NCI-H510A (cell line): ENCODE results near the gene UBE2Z.
"Not testable (repeated sequence)": the region's sequence is repeated elsewhere in the genome, so short reads cannot be mapped to it uniquely, and the experiment has no call there.

Experiments
- DNase-seq: peaks from one replicate; lab custom pipeline; 2025; lab: John Stamatoyannopoulos, UW

UBE2Z gene

DNA sequence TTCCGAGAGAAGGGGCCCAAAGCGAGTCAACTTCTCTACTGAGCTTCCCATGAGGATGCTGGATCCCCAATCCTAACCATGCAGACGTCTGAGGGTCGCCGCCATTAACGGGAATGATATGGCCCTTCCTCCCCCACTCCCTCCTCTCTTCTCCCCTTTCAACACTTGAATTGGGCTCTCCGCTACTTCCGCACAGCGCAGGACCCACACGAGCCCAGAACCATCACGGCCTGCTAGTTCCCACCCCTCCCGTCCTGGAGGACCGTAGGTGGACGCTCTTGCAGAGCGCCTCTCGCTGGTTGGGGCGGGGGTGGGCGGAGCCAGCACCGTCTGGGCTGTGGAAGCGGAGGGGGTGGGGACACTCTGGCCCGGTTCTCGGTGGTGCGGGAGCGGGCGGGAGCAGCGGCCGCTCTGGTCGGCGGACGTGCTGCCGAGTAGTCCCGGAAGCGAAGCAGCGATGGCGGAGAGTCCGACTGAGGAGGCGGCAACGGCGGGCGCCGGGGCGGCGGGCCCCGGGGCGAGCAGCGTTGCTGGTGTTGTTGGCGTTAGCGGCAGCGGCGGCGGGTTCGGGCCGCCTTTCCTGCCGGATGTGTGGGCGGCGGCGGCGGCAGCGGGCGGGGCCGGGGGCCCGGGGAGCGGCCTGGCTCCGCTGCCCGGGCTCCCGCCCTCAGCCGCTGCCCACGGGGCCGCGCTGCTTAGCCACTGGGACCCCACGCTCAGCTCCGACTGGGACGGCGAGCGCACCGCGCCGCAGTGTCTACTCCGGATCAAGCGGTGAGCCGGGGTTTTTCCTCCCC, at the start of gene UBE2Z:
Gene UBE2Z (plus strand): TSS at position 361 of the 797 bp plus-strand sequence. CDS start 97 bp downstream, at position 458.
- DNase-seq: peak; percentile 99

DNA sequence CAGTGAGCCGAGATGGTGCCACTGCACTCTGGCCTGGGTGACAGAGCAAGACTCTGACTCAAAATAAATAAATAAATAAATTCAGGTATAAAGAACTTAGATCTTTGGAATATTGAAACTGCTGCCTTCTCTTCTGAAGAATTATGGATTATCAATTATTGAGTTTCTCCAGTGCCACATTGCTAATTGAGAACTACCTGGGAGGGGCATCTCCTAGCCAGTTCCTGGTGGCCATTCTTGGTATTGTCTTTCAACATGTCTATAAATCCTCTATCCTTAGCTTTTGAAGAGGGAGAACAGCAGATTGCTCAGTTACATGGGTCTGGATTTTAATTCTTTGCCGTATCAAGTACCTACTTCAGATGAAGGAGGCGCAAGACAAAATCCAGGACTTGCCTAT, 48.2 kb upstream of the UBE2Z start:
- no peak for DNase-seq

GRCh38 chr17:48860456-48860855, 47.8 kb upstream of the UBE2Z start:
- no peak for DNase-seq

DNA sequence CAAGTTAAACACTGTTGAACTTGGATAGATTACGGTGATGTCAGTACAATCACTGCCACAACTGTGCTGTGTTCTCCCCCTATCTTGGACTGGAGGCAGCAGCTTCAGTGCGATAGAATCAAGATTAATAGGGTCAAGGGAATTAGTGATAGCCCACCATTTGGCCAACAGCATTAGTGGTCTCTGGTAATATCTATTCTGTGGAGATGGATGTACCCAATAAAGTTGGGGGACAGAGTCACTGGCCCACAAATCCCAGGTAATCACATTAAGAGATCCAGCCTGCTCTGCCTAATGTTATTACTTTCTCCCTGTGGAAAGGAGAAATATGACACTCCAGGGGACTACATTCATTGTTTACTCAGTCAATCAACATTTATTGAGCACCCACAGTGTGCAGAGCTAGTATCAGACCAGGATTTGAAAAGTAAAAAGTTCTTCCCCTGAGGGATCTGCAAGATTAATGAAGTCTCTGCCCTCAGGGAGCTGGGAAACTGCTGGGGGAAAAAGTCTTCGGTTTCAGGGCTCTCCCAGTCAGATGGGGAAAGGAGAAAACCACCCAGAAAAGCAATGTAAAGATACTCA, 39.2 kb upstream of the UBE2Z start:
- DNase-seq: no peak

- DNase-seq: no peak
Observed at GRCh38 chr17:48869821-48870318, 38.3 kb upstream of the UBE2Z start.

- DNase-seq: no peak
Observed at GRCh38 chr17:48871035-48871550, 37.1 kb upstream of the UBE2Z start.

GRCh38 chr17:48871551-48872351, 36.5 kb upstream of the UBE2Z start:
- DNase-seq: no peak

DNA sequence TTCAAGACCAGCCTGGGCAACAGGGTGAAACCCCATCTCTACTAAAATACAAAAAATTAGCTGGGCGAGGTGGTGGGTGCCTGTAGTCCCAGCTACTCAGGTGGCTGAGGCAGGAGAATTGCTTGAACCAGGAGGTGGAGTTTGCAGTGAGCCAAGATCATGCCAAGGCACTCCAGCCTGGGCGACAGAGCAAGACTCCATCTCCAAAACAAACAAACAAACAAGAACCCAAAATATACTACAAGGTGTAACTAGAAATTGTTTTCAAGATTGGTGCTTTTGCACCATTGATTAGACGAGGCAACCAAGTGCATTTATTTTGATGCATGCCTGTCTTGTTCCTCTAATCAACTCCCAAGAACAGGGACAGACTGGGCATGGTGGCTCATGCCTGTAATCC, 35.8 kb upstream of the UBE2Z start:
- not testable (repeated sequence) for DNase-seq

GRCh38 chr17:48873209-48873608, 35.0 kb upstream of the UBE2Z start:
- DNase-seq: no peak

- no peak for DNase-seq
Observed at GRCh38 chr17:48873696-48874443, 34.3 kb upstream of the UBE2Z start.

GRCh38 chr17:48878920-48879898, 29.0 kb upstream of the UBE2Z start:
- peak; percentile 52 for DNase-seq

DNA sequence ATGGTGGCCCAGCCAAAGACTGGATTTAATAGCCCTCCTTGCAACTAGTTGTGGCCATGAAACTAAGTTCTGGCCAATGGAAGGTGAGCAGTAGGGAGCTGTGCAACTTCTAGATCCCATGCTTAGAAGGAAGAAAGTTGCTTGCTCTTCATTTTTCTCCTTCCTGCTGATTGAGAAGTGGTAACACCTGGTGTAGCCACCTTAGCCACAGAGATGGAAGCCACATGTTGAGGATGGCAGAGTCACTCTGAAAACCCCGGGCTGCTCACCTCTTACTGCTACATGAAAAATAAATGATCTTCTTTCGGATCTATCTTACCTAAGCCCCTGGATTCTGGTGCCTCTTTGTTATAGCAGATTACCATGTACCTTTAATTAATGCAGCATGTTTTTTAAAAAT, 25.9 kb upstream of the UBE2Z start:
- DNase-seq: no peak

DNA sequence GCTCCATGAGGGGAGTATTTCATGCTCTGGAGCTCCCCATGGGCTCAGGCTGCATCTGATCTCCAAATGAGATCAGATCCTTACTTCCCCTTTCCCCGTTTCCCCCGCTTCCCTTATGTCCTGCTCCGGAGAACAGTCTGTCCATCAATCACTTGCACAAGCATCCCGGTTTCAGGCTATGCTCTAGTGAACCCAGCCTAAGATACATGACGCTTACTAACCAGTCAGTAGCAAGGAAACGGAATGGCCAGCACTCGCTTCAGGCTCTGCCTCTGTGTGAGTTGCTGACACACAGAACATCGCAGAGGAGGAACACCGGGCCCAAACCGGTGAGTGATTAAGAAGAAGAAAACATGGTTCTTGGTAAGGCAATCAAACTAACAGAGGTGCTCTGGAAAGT, 25.0 kb upstream of the UBE2Z start:
- no peak for DNase-seq

GRCh38 chr17:48890086-48890485, 18.1 kb upstream of the UBE2Z start:
- no peak for DNase-seq

DNA sequence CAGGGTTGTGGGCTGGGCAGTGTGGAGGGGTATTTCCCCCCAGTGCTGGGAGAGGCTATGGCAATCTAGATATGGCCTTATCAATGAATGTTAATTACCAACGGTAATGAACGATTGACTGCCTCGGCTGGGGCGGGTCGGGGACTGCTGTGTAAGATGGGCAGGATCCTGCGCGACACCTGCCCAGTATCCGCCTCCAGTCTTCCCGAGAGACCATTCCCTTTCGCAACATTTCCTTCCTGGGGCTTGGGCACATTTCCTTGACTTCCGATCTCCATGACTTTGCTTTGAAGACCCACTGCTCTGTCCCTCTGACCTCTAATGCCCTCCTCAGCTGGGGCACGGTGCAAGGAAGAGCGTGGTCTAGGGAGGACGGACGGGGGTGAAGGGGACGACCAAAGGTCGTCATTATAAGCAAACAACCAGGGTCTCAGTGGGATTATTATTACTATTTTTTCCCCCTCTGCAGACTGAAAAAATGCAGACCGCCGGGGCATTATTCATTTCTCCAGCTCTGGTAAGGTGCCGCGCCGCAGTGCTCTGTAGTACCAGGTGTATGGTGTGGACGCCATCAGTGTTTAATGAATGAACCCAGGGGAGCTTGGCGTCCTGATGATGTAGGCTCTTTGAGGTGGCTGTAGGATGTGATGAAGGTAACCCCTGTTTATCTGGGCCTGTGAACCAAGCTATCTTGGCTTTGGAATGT, 15.1 kb upstream of the UBE2Z start:
- DNase-seq: no peak

GRCh38 chr17:48893646-48894508, 14.3 kb upstream of the UBE2Z start:
- DNase-seq: no peak

DNA sequence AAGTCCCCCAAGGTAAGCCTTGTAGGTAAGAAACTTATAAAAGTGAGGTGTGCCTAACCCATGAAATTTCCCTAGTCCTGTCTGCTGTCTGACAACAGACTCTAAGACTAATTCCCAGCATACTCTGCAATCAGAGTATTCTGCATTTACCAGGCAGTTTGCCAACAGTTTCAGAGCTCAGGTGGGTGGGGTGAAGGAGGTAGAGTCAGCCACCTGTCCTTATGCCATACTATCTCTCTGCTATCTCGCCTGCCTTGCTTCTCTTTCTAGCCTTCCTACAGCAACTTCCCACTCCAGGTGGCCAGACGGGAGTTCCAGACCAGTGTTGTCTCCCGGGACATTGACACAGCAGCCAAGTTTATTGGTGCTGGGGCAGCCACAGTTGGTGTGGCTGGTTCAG, 13.3 kb upstream of the UBE2Z start:
- DNase-seq: no peak

DNA sequence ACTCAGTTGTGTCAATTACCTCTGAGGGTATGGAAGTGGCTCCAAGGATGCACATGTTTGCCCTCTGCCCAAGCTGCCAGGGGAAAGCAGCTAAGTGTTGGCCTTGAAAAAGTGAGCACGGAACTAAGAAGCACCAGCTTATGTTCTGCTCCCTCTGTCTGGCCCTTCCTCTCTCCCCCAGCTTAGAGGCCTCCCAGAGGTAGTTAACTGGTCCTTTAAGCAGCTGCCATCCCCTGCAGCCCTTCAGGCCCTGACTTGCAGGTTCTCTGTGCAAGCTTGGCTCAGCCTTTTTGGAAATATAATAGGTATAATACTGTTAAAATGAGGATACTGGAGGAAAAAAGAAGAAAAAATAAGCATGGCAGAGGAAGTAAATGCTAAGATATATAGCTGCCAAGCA, 7.0 kb upstream of the UBE2Z start:
- no peak for DNase-seq

GRCh38 chr17:48903401-48903800, 4.8 kb upstream of the UBE2Z start:
- no peak for DNase-seq
